SK-N-SH treated with all-trans-retinoic acid at 6 μM for 48 hours (cell line): ENCODE results near the gene GRID2IP.

Experiments used
- ARNTL ChIP-seq: fragments of 450-650 bp; formaldehyde crosslinking; IDR thresholded peaks from 2 replicates; pipeline ENCODE4 v1.5.0; 2020; ENCODE audit warnings: low read depth, mild to moderate bottlenecking, moderate library complexity, borderline replicate concordance
- BACH2 ChIP-seq: fragments of 250-450 bp; sonication (Bioruptor Pico); IDR thresholded peaks from 2 replicates; pipeline ENCODE4 v1.9.0; 2021; ENCODE audit warnings: mild to moderate bottlenecking, borderline replicate concordance
- CREB5 ChIP-seq: fragments of 250-450 bp; sonication (Bioruptor Pico); IDR thresholded peaks from 2 replicates; pipeline ENCODE4 v1.5.1; 2020; ENCODE audit warnings: low read depth, mild to moderate bottlenecking, moderate library complexity
- ESRRG ChIP-seq: fragments of 250-450 bp; sonication (Bioruptor Pico); IDR thresholded peaks from 2 replicates; pipeline ENCODE4 v1.6.1; 2021; ENCODE audit warnings: mild to moderate bottlenecking
- OSR1 ChIP-seq: fragments of 250-450 bp; sonication (Bioruptor Pico); IDR thresholded peaks from 2 replicates; pipeline ENCODE4 v1.8.0; 2022; ENCODE audit warnings: moderate library complexity, mild to moderate bottlenecking, inconsistent platforms
- PATZ1 ChIP-seq: fragments of 250-450 bp; sonication (Bioruptor Pico); IDR thresholded peaks from 2 replicates; pipeline ENCODE4 v1.8.0; 2020; ENCODE audit warnings: mild to moderate bottlenecking, moderate library complexity, borderline replicate concordance
- POU6F1 ChIP-seq: fragments of 250-450 bp; sonication (Bioruptor Pico); IDR thresholded peaks from 2 replicates; pipeline ENCODE4 v1.8.0; 2021; ENCODE audit warnings: low read depth, mild to moderate bottlenecking, moderate library complexity, borderline replicate concordance
- RARB ChIP-seq: fragments of 250-450 bp; sonication (Bioruptor Pico); IDR thresholded peaks from 2 replicates; pipeline ENCODE4 v1.8.0; 2021; ENCODE audit warnings: mild to moderate bottlenecking, moderate library complexity
- SNAI2 ChIP-seq: fragments of 250-450 bp; sonication (Bioruptor Pico); IDR thresholded peaks from 2 replicates; pipeline ENCODE4 v1.5.0; 2020; ENCODE audit warnings: mild to moderate bottlenecking, moderate library complexity
- TCF4 ChIP-seq: fragments of 250-450 bp; sonication (Bioruptor Pico); IDR thresholded peaks from 2 replicates; pipeline ENCODE4 v1.8.0; 2021; ENCODE audit warnings: mild to moderate bottlenecking, moderate library complexity, borderline replicate concordance
- TOX ChIP-seq: fragments of 250-450 bp; sonication (Bioruptor Pico); IDR thresholded peaks from 2 replicates; pipeline ENCODE4 v1.8.0; 2021; ENCODE audit warnings: mild to moderate bottlenecking, moderate library complexity, borderline replicate concordance
- ZFP30 ChIP-seq: fragments of 450-650 bp; formaldehyde crosslinking; IDR thresholded peaks from 2 replicates; pipeline ENCODE4 v1.5.0; 2022; ENCODE audit warnings: mild to moderate bottlenecking, moderate library complexity
- ZNF70 ChIP-seq: fragments of 450-650 bp; formaldehyde crosslinking; IDR thresholded peaks from 2 replicates; pipeline ENCODE4 v1.5.0; 2020; ENCODE audit warnings: mild to moderate bottlenecking, moderate library complexity
- ZNF8 ChIP-seq: fragments of 450-650 bp; formaldehyde crosslinking; IDR thresholded peaks from 2 replicates; pipeline ENCODE4 v1.5.0; 2020; ENCODE audit warnings: mild to moderate bottlenecking, moderate library complexity

GRCh38 chr7:6461946-6462550 lies 89.2 kb downstream of the GRID2IP start:
- no peak for TF ChIP-seq TCF4 (CRISPR knock-in tag)
- no peak for TF ChIP-seq OSR1 (CRISPR knock-in tag)
- no peak for TF ChIP-seq ZFP30
- no peak for TF ChIP-seq CREB5 (CRISPR knock-in tag)
- TF ChIP-seq ZNF70 (CRISPR knock-in tag), result no peak
- no peak for TF ChIP-seq RARB (CRISPR knock-in tag)
- TF ChIP-seq ZNF8 (CRISPR knock-in tag), result no peak
- no peak for TF ChIP-seq ARNTL
- no peak for TF ChIP-seq POU6F1 (CRISPR knock-in tag)
- TF ChIP-seq SNAI2 (CRISPR knock-in tag), result no peak
- TF ChIP-seq BACH2 (CRISPR knock-in tag), result no peak
- TF ChIP-seq ESRRG (CRISPR knock-in tag), result no peak
- TF ChIP-seq PATZ1 (CRISPR knock-in tag), result no peak
- no peak for TF ChIP-seq TOX (CRISPR knock-in tag)
